Testis (tissue), 3 donors: Measurements from ENCODE around the gene RPS6KA5. TPM values are rescaled to one million over a fixed set of nuclear protein-coding genes. Genes with fewer than 3 reads are reported as not detected.

Experiments
- DNase-seq: peaks from one replicate; pipeline ENCODE4 v3.0.0-alpha.2; 2019
- H3K27ac ChIP-seq, 2 donors: fragments of 200-600 bp; sonication (generic); one replicate each; pipeline ENCODE4 v1.5.1; 2019
- H3K27me3 ChIP-seq: fragments of 200-600 bp; sonication (generic); one replicate; pipeline ENCODE4 v1.5.1; 2019
- H3K36me3 ChIP-seq: fragments of 200-600 bp; sonication (generic); one replicate; pipeline ENCODE4 v1.5.1; 2017; ENCODE audit warnings: low read depth; ENCODE audit errors: missing control alignments
- H3K4me1 ChIP-seq: fragments of 200-600 bp; sonication (generic); one replicate; pipeline ENCODE4 v1.5.1; 2019
- H3K4me3 ChIP-seq, 2 donors: fragments of 200-600 bp; sonication (generic); one replicate each; pipeline ENCODE4 v1.5.1; 2017 to 2019
- H3K9me3 ChIP-seq: fragments of 200-600 bp; sonication (generic); one replicate; pipeline ENCODE4 v1.5.1; 2017
- CTCF ChIP-seq, 3 experiments: fragments of 450-650 bp in 2 of 3; fragments of 200-600 bp in 1 of 3; sonication (generic) in 1 of 3; IDR thresholded peaks; one replicate each; pipeline ENCODE4 v1.5.1; 2016 to 2019; ENCODE audit warnings: antibody characterized with exemption in 3 of 3, mild to moderate bottlenecking in 2 of 3, moderate library complexity in 1 of 3
- POLR2A ChIP-seq: fragments of 450-650 bp; IDR thresholded peaks from one replicate; pipeline ENCODE4 v1.6.1; 2017; ENCODE audit warnings: antibody characterized with exemption, mild to moderate bottlenecking, moderate library complexity
- WGBS, 2 donors: methylation state at CpG; one replicate each; pipeline ENCODE4 v1.1.5; 2018; 5-methylcytosine and 5-hydroxymethylcytosine counted together
- intact Hi-C: fragments of 100-400 bp; cut with DNase I; formaldehyde crosslinking; loops from one replicate; pipeline ENCODE4 v1.15.1; 2023; ENCODE audit warnings: low total_unique reads
- polyA plus RNA-seq: library from polyadenylated mRNA; stranded (reverse); fragments of 350-450 nt; fragmentation: Illumina TruSeq; extraction: RNeasy Lipid Tissue Mini Kit (QIAGEN cat#74804); gene quantifications from one replicate; pipeline ENCODE4 v1.2.3, GENCODE V29; 2014; ENCODE audit warnings: low read depth, low replicate concordance; ENCODE audit not compliant: insufficient read depth
- total RNA-seq, 2 donors: library from RNA; depleted of rRNA; stranded (reverse); fragments of >200 nt; gene quantifications; one replicate each; pipeline ENCODE4 v1.2.3, GENCODE V29; 2016

Gene RPS6KA5
- total and polyA plus RNA-seq, 3 donors from 2014 or later: 6.4 to 11.0 (median 9.4) TPM

DNA sequence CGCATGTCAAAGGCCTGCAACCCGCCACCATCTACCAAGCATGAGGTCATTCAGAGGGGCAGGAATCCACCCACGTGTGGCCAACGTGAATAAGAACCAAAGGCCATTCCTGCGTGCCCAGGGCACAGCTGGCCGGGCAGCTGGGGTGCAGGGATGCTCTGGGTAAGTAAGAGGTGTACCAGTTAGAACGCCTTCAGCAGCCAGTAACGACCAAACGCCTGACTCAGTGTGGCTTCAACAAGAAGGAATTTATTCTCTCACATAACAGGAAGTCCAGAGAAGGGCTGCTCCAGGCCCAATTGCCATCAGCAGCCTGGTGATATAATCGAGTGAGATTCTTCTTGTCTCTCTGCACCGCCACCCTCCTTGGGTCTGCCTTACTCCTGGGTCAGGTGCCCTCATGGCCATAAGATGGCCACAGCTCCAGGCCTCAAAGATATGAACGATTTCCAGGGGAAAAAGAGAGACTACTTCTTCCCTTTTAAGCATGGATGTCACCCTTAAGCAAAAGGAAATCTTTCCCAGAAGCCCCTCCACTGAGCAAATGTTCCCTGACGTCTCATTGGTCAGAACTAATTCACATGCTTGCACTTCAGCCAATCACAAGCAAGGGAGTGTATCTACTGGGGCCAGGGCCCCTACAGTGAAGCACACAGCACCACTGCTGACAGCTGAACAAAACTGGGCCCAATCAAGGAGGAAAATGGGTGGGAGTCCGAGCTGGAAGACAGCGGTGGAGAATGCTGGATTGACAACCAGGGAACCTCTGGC lies 251.5 kb downstream of the RPS6KA5 start:
- no peak overlapping the region for H3K4me3 ChIP-seq
- H3K9me3 ChIP-seq: no peaks in the 10 kb centered on the region
- peaks cover 8% of the 10 kb centered on the region for H3K4me1 ChIP-seq
- intact Hi-C loops: no loop called here
- no peak for DNase-seq
- 90 to 91% methylated on average over 15 of the region's 15 CpGs for WGBS, 2 donors
- no peak overlapping the region for H3K27ac ChIP-seq
- no peaks in the 10 kb centered on the region for H3K27me3 ChIP-seq
- H3K36me3 ChIP-seq: no peaks in the 10 kb centered on the region
- TF ChIP-seq CTCF (IDR thresholded peaks at IDR 0.05): no peak
- no peak for TF ChIP-seq POLR2A

DNA sequence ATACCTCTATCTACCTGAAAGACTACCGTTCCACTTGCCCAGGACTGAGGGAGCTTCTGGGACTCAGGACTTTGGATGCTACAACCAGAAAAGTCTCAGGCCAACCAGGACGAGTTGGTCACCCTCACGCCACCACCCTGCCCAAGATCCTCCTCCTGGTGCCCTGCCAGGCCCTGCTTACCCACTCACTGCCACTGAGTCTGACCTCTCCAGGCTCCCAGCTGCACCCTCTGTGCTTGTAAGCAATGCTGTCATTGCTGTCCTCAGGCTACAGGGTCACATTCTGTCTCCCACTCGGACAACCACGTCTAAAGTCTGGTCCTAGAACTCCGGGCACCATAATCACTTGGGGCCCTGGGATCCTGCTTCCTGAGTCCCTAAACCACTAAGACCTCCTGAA lies 253.4 kb downstream of the RPS6KA5 start:
- TF ChIP-seq POLR2A (no peak), CTCF (IDR thresholded peaks at IDR 0.05) (no peak)
- no peaks in the 10 kb centered on the region for H3K27me3 ChIP-seq
- H3K9me3 ChIP-seq: no peaks in the 10 kb centered on the region
- H3K36me3 ChIP-seq: no peaks in the 10 kb centered on the region
- peaks cover 8% of the 10 kb centered on the region for H3K4me1 ChIP-seq
- WGBS, 2 donors: 79 to 85% methylated on average over 4 to 6 of the region's 6 CpGs
- DNase-seq: no peak
- no peak overlapping the region for H3K27ac ChIP-seq
- intact Hi-C loops: no loop called here
- no peak overlapping the region for H3K4me3 ChIP-seq

DNA sequence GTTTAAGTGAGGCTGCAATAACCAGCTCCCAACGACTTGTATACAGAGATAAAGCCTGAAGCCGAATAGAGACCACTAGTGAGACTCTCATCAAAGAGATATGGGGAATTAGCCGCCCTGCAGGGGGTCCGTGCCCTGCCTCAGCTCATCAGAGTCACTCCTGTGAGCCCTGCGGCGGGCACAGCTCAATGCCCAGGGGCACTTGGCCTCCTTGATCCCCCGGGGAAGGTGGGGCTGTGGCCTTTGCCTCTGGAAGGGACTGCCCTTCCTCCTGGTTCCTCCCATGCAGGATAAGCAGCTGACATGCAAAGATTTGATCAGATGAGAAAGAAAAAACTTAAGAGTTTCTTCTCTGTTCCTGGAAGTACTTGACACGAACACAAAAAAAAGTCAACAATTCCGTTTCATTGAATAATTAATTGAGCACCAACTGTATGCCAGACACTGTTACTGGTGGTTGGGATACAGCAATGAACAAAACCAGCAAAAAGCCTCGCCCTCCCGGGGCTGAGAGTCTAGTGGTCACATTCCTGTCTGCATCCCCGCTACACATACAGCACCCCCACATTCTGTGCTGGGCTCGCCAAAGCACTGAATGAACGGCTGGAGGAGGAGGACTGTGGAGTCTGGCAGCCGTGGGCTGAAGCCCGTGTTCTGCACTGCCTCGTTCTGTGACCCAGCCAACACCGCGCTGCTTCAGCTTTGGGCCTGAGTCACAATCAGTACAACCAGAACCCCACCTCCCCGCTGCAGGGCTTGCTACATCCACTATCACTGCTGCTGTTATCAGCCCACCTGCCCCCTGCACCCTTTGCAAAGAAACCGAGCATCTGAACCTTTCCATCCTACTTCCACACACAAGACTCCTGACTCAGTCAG lies 254.5 kb downstream of the RPS6KA5 start:
- H3K27ac ChIP-seq: no peak overlapping the region
- H3K4me1 ChIP-seq: peaks cover 8% of the 10 kb centered on the region
- peak; percentile 55 for DNase-seq
- H3K36me3 ChIP-seq: no peaks in the 10 kb centered on the region
- intact Hi-C loops: no loop called here
- H3K4me3 ChIP-seq: no peak overlapping the region
- no peaks in the 10 kb centered on the region for H3K27me3 ChIP-seq
- TF ChIP-seq POLR2A: no peak
- no peak for TF ChIP-seq CTCF (IDR thresholded peaks at IDR 0.05)
- H3K9me3 ChIP-seq: no peaks in the 10 kb centered on the region
- 59 to 61% methylated on average over 16 to 21 of the region's 21 CpGs for WGBS, 2 donors

DNA sequence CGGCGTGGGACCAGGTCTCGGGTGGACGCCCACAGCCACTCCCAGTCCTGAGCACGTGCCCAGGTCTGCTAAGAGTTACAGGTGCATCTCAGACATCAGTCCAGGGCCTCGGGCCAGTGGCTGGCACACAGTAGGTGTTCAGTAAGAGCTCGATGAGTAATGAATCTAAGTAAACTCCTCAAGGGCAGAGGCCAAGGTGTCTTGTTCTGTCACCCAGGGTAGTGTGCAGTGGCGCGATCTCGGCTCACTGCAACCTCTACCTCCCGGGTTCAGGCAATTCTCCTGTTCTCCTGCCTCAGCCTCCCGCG lies 255.4 kb downstream of the RPS6KA5 start:
- WGBS, 2 donors: 95% methylated on average over 13 of the region's 13 CpGs
- H3K27me3 ChIP-seq: no peaks in the 10 kb centered on the region
- no peaks in the 10 kb centered on the region for H3K9me3 ChIP-seq
- intact Hi-C loops: no loop called here
- H3K4me1 ChIP-seq: peaks cover 8% of the 10 kb centered on the region
- DNase-seq: no peak
- H3K36me3 ChIP-seq: no peaks in the 10 kb centered on the region
- no peak overlapping the region for H3K27ac ChIP-seq
- no peak for TF ChIP-seq CTCF (IDR thresholded peaks at IDR 0.05)
- no peak for TF ChIP-seq POLR2A
- H3K4me3 ChIP-seq: no peak overlapping the region
